Limb (tissue), 2 donors: Measurements from ENCODE around the gene SLC12A3.

Experiments used
- DNase-seq, 2 donors: peaks; one replicate each; pipeline ENCODE4 v3.0.0-alpha.2; 2016; ENCODE audit errors: extremely low spot score in 2 of 2

SLC12A3 gene

DNA sequence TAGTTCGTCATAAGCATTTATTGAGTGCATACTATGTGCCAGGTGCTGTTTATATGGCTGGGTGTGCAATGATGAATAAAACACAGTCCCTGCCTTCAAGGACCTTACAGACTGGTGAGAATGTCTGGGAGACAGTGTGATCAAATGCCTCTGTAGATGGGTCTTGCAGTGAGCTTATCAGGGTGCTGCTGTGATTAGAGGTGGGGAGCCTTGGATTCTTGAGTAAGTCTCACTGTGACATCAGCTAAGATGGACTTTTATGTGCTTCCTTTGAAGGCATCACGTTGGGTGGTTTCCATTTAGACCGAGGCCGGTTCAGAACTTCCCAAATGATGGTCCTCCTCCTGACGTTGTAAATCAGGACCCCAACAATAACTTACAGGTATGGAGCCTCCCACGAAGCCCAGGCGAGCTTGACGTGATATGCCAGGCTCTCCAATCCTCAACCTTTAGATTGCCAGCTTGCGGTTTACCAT lies 76.9 kb downstream of the SLC12A3 start:
- no peak for DNase-seq

GRCh38 chr16:56943761-56944375 lies 78.9 kb downstream of the SLC12A3 start:
- no peak for DNase-seq

DNA sequence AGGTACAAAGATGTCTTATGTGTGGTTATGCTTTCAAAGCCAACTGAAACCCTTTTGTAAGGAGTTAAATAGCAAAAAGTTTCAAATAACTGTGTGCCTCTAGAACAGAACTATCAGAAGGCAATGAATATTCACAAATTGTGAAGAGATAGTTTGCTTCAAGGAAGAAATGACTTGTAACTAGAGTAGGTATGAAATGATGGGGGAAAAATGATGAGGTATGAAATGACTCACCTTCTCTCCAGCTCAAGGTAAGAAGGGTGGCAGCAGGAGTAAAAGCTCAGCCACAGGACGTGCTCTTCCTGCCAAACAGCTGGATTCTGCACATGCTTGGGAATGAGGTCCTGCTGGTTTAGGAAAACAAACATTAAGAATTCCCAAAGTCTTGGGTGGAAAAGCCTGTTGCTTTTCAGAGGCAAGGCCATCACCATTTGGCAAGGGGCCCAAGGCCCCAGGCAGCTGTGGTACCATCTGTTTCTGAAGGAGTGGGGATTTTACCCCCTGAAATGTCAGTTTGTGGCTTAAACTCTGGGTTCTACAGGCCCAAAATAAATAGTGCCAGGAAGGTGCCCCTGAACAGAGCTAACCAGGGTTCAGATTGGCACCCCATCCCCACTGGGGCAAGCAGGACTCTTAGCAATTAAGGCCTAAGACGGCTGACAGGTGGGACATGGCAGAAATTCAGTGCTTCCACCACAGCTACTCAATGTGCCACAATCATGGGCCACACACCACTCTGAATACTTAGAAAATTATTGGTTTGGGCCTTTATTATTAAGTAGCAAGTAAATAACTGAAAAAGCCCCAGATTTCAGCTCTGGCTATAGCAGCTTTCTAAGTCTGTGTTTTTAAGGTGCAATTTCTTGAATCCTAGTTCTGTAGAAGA lies 80.2 kb downstream of the SLC12A3 start:
- peak in 1 of 2 donors; percentile 66 for DNase-seq

- DNase-seq = no peak
These were observed 81.0 kb downstream of the SLC12A3 start for GRCh38 chr16:56945847-56946527.

- DNase-seq = no peak
These were observed 82.0 kb downstream of the SLC12A3 start for GRCh38 chr16:56946767-56947603.

- no peak for DNase-seq
These were observed 82.6 kb downstream of the SLC12A3 start for GRCh38 chr16:56947604-56947995.

DNA sequence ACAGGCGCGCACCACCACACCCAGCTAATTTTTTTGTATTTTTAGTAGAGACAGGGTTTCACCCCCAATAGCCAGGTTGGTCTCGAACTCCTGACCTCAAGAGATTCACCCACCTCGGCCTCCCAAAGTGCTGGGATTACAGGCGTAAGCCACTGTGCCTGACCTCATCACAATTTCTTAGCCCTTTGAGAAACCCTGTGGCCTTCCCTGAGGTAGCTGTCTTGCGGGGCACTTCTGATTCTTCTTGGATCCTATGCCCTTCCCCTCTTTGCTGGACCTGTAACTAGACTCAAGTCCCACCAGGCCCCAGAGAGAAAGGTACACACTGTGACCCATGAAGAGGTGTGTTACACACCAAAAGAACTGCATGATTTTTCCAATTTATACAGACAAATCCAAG lies 83.2 kb downstream of the SLC12A3 start:
- DNase-seq = no peak

GRCh38 chr16:56950051-56950450 lies 85.0 kb downstream of the SLC12A3 start:
- DNase-seq = no peak

DNA sequence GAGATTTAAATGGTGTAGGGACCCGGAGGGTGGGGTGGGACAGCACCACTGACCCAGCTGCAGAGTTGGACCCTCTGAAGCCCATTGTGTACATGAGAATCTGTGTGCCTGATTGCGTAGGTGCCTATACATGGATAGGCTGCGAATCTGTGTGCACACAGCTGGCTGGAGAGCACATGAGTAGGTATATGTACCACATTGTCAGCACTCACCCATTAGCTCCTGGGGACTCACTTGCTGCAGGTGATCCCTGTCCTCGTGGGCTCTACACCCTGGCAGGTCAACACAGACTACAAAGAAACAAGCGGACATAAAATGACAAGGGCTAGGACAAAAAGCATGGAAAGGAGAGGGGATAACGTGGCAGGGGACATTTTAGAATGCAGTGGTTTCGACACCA lies 85.4 kb downstream of the SLC12A3 start:
- no peak for DNase-seq

- peak in 1 of 2 donors; percentile 47 for DNase-seq
These were observed 86.1 kb downstream of the SLC12A3 start for GRCh38 chr16:56950881-56951771.

DNA sequence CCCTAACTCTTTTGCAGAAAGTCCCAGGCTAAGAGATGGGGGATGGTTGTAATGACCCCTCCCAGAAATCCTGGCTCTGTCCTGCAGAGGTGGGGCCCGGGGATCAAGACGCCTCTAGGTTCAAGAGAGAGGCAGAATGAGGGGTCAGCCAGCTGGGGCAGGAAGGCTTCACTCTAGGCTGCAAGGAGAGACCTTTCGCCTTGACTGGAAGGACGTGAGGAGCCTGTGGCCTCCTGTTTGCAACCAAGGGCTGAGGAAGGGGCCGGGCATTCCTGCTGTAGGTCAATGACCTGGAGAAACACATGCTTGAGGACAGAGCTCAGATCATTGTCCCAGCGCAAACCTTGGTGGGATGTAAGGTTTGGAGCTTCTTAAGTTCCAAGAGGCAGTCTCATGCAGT lies 88.0 kb downstream of the SLC12A3 start:
- no peak for DNase-seq

GRCh38 chr16:56956076-56956475 lies 91.1 kb downstream of the SLC12A3 start:
- DNase-seq = no peak

DNA sequence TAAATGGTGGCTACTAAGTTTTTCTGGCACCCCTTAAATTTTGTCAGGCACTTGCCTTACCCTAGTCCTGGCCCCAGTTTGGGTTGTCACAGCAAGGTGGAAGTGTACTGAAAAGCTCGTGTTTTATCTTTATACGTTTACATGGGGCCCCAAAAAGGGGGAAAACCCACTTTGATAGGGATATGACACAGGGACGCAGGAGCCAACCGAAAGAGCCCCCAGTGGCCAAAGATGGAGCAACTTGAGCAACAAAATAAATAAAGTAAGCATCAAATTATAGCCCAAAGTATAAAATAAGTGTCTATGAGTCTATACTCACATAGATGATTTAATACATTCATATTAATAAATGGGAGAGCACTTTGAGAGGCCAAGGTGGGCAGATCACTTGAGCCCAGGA lies 91.7 kb downstream of the SLC12A3 start:
- no peak for DNase-seq

DNA sequence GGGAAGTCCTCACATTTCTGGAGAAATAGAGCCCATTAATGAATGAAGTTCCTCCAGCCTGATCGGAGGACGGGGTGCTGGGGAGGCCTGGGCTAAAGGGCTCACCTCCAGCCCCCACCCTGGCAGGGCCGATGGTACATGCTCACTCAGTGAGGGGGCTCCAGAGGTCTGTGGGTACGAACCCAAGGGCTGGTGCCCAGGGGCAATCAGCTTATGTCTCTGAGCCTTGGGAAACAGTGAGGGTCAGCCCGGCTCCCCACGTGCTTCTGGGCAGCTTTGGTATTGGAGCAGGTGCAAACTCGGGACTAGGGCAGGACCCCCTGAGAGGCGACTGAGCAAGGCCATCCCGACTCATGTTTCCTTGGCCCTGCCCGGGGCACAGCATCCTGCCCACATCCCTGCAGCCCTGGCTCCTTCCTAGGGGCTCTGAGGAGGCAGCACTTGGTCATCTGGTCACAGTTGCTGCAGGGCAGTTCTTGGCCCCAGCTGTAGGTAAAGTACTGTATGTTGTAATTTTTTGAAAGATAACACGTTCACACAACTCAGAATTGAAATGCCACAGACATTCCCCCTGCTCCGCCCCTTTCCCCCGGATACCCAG lies 95.8 kb downstream of the SLC12A3 start:
- DNase-seq = no peak

- no peak for DNase-seq
These were observed 96.4 kb downstream of the SLC12A3 start for GRCh38 chr16:56961386-56961785.

- DNase-seq = no peak
These were observed 96.9 kb downstream of the SLC12A3 start, which contains the start of gene CETP for GRCh38 chr16:56961851-56962281. TSS of gene CETP (plus strand) at chr16:56961950. CDS start at chr16:56961980, 30 bp downstream.

DNA sequence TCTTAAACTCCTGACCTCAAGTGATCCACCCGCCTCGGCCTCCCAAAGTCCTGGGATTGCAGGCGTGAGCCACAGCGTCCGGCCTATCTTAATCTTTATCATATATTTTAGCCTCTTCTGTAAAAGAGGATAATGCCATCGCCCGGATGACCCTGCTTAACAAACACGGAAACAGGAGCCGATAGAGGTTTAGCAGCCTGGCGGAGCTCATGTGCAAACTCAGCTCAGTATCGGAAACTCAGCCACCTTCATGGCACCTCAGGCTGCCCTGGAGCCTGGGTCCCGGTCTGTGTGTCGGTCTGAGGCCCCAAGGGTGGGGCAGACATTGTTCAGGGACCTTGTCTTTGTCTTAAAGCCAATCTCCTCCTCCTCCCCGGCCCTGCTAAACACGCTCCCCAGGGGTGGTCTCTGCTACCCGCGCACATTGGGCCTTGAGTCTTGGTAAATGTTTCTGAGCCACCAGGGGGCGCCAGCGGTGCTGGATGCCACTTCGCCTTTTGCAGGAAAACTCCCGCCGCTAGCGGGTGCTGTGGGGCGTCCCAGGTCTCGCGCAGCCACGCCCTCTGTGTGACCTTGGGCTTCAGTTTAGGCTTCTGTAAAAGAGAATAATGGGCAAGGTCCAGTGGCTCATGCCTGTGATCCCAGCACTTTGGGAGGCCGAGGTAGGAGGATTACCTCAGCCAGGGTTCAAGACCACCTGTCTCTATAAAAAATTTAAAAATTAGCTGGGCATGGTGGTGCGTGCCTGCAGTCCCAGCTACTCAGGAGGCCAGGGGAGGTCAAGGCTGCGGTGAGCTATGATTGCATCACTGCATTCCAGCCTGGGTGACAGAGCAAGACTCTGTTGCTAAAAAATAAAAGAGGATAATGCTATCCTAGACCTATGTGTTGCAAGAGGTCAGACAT lies 99.5 kb downstream of the SLC12A3 start:
- DNase-seq = peak; percentile 54 to 81
